GM12892 (cell line): Measurements from ENCODE around the gene KIAA1671.

Experiments used
- POLR2A ChIP-seq: IDR thresholded peaks from 2 replicates; pipeline ENCODE4 v1.6.1; 2011; ENCODE audit warnings: low read depth, low read length, control low read depth
- POLR2AphosphoS5 ChIP-seq: IDR thresholded peaks from 2 replicates; pipeline ENCODE4 v1.6.1; 2011; ENCODE audit warnings: low read depth, low read length, control low read depth
- TAF1 ChIP-seq: IDR thresholded peaks from 2 replicates; pipeline ENCODE4 v1.6.1; 2011; ENCODE audit warnings: low read depth, mild to moderate bottlenecking, control low read depth, low read length, borderline replicate concordance

GRCh38 chr22:25123677-25124076 is 171.2 kb downstream of the KIAA1671 start:
- TF ChIP-seq POLR2A (no peak), POLR2AphosphoS5 (no peak), TAF1 (no peak)
